ENCODE results near the gene ANKRD53. TPM values are rescaled to one million over a fixed set of nuclear protein-coding genes. Genes with fewer than 3 reads are reported as not detected.
"Not testable (repeated sequence)": the region's sequence is repeated elsewhere in the genome, so short reads cannot be mapped to it uniquely, and the experiment has no call there.

Gene ANKRD53
- total RNA-seq, 3 donors from 2014 or later, result not detected

DNA sequence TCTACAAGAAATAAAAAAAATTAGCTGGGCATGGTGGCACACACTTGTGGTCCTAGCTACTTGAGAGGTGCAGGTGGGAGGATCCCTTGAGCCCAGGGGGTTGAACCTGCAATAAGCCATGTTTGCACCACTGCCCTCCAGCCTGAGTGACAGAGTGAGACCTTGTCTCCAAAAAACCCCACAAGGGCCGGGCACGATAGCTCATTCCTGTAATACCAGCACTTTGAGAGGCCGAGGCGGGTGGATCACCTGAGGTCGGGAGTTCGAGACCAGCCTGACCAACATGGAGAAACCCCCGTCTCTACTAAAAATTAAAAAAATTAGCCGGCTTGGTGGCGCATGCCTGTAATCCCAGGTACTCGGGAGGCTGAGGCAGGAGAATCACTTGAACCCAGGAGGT is 21.5 kb downstream of the ANKRD53 start:
- H3K4me3 Mint-ChIP-seq; H3K27me3 Mint-ChIP-seq (ENCODE audit: low read depth); ATAC-seq; DNase-seq; H3K36me3 Mint-ChIP-seq (ENCODE audit: insufficient read depth); H3K9me3 Mint-ChIP-seq: not testable (repeated sequence)
- H3K4me1 Mint-ChIP-seq (ENCODE audit: low read depth), result peaks cover 17% of the 10 kb centered on the region

DNA sequence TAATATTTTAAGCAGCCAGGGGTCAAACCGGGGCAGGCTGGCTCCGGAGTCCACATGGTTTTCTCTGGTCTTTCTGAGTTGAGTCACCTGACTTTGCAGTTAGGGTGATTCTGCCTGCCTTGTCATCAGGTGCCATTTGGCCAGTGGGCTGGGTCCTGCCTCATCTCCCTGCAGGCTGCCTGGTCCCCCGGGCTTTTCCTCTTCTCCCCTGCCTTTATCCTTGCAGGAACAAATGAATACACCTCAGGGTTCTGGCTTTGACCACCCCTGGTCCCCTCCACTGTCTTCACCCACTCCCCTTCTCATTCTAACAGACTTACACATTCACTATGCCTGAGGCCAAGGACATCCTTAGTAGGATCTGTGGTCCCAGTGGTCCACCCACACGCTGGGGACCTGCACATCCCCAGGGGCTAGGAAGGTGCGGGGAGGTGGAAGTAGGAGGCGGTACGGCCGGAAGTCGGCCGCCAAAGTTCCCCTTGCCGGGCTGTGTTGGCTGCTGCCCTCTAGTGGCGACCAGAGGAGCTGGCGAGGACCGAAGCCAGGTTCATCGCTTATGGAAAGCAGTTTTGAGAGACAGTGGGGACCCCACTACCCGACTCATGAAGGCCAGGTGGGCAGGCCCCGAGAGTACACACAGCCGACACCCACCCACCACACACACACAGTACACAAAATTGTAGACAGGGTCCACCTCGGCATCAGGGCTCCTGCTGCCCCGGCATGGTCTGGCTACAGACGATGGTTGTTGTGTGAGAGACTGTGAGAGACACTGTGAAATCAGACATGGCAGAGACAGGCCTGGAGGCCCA is 22.6 kb downstream of the ANKRD53 start:
- no peaks in the 10 kb centered on the region for H3K9me3 Mint-ChIP-seq
- peak overlapping the region; percentile 70 for H3K4me3 Mint-ChIP-seq
- H3K4me1 Mint-ChIP-seq (ENCODE audit: low read depth), result peaks cover 10% of the 10 kb centered on the region
- ATAC-seq (peak; percentile 97 to 99), DNase-seq (peak; percentile 77)
- peaks cover 4% of the 10 kb centered on the region for H3K27me3 Mint-ChIP-seq (ENCODE audit: low read depth)
- no peaks in the 10 kb centered on the region for H3K36me3 Mint-ChIP-seq (ENCODE audit: insufficient read depth)

DNA sequence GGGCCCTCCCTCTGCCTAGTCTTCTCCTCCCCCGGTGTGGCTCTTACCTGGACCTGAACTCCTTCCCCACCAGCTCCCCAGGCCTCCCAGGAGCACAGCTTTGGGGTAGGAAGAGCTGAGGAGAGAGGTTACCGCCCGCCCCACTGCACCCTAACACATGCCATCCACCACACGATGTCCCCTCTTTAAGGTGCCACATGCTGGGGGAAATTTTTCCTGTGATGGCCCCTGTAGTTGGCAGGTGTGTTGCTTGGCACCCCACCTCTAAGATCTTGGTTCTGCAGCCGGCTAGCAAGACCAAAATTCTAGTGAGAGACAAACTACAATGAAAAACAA is 23.1 kb downstream of the ANKRD53 start:
- Mint-ChIP-seq H3K9me3 (no peaks in the 10 kb centered on the region), H3K4me3 (no peak overlapping the region), H3K36me3 (ENCODE audit: insufficient read depth) (no peaks in the 10 kb centered on the region), H3K27me3 (ENCODE audit: low read depth) (peaks cover 4% of the 10 kb centered on the region), H3K4me1 (ENCODE audit: low read depth) (peaks cover 10% of the 10 kb centered on the region)
- no peak for ATAC-seq
- DNase-seq, result no peak

DNA sequence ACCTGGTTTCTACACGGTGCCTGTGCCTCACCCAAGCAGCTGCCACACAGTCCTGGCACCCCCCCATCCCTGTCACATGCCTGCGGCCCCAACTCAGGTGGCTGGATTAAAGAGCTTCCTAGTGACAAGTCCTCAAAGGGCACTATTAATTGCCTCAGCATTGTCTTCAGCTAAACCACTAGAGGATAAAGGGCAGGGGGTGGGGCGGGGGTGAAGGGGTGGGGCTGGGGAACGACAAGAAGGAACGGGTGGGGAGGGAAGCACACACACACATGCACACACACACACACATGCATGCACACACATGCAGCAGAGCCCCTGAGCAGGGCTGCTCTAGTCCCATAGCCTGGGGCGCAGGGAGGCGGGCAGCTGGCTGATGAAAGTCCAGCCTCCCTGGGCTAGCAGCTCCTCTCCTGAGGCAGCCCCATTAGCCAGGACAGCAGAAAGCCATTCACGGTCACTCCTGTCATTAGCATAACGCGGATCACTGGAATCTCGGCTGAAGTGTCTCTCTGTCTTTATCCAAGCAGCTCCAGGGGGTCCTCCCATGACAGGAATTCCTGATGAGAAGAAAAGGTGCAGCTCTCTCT is 23.6 kb downstream of the ANKRD53 start:
- no peak overlapping the region for H3K4me3 Mint-ChIP-seq
- no peaks in the 10 kb centered on the region for H3K36me3 Mint-ChIP-seq (ENCODE audit: insufficient read depth)
- ATAC-seq (no peak), DNase-seq (no peak)
- no peaks in the 10 kb centered on the region for H3K9me3 Mint-ChIP-seq
- peaks cover 6% of the 10 kb centered on the region for H3K27me3 Mint-ChIP-seq (ENCODE audit: low read depth)
- H3K4me1 Mint-ChIP-seq (ENCODE audit: low read depth), result peaks cover 10% of the 10 kb centered on the region

DNA sequence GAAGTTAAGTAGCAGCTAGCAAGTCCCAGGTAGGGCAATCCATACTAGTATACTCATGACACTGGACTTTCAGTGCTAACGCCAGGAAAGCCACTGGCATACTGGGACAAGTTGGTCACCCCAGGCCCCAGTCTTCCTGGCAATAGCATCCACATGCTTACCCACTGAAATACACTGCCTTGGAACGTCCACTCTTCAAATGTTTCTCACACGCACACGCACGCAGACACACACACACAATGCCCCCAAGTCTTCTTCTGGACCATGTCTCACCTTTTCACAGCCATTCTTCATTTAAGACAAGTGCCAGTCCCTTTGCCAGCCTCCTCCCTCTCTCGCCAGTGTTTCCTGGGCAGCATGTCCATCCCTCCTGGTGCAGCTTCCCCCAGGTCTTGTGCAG is 25.0 kb downstream of the ANKRD53 start:
- DNase-seq, result no peak
- Mint-ChIP-seq H3K36me3 (ENCODE audit: insufficient read depth) (no peaks in the 10 kb centered on the region), H3K27me3 (ENCODE audit: low read depth) (peaks cover 11% of the 10 kb centered on the region), H3K9me3 (no peaks in the 10 kb centered on the region), H3K4me3 (no peak overlapping the region), H3K4me1 (ENCODE audit: low read depth) (peaks cover 10% of the 10 kb centered on the region)
- no peak for ATAC-seq

DNA sequence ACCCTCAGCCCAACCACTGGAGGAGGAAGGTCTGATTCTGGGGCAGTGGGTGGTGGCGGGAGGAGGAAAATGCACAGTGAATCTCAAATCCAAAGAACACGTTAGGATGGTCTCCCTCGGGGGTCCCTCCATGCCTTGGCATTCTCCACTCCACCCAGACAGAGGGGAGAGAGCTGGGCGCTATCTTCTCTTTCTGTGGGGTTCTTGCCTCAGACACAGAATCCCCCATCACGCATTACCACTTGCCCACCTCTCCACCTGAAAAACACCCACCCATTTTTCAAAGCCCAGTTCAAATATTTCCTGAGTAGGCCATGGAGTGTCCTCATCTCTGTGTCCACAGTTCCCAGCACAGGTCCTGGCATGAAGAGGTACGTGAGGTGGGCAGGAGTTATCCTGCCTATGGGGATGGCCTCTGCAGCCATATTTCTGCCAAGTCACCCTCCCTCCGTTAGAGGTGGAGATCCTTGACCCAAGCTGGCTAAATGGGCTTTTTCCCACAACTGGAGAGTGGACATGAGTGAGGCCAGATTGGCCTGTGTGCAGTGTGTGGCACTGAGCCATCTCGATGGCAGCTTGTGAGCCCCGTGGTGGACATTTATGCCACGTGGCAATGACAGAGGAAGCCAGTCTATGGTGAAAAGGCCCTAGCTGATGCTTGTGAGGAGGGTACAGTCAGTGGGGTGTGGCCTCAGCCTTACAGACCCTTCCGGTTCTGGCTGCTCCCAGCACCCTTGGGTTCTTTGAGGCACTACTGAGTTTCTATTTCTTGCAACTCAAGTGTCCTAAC is 25.7 kb downstream of the ANKRD53 start:
- Mint-ChIP-seq H3K4me1 (ENCODE audit: low read depth) (peaks cover 10% of the 10 kb centered on the region), H3K9me3 (no peaks in the 10 kb centered on the region), H3K27me3 (ENCODE audit: low read depth) (peaks cover 16% of the 10 kb centered on the region), H3K4me3 (no peak overlapping the region), H3K36me3 (ENCODE audit: insufficient read depth) (no peaks in the 10 kb centered on the region)
- ATAC-seq (no peak), DNase-seq (no peak)

DNA sequence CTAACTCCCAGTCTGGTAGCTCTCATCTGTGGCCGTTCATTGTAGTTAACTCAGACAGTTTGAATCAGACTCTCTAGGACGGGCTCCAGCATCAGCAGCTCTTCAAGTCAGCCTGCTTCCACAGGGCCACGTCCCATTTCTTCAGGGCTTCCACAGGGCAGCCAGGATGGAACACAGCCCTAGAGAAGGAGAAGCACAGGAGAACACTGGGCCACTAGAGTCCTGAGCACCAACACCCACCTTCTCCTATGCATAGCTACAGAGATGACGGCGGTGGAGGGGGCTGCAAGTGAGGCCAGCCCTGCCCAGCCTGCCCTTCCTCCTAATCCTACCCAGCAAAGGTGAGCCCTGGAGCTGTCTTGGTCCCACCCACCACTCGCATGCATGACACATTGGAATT is 26.4 kb downstream of the ANKRD53 start:
- DNase-seq (no peak), ATAC-seq (no peak)
- Mint-ChIP-seq H3K36me3 (ENCODE audit: insufficient read depth) (no peaks in the 10 kb centered on the region), H3K4me3 (no peak overlapping the region), H3K4me1 (ENCODE audit: low read depth) (peaks cover 8% of the 10 kb centered on the region), H3K9me3 (no peaks in the 10 kb centered on the region), H3K27me3 (ENCODE audit: low read depth) (peaks cover 21% of the 10 kb centered on the region)

DNA sequence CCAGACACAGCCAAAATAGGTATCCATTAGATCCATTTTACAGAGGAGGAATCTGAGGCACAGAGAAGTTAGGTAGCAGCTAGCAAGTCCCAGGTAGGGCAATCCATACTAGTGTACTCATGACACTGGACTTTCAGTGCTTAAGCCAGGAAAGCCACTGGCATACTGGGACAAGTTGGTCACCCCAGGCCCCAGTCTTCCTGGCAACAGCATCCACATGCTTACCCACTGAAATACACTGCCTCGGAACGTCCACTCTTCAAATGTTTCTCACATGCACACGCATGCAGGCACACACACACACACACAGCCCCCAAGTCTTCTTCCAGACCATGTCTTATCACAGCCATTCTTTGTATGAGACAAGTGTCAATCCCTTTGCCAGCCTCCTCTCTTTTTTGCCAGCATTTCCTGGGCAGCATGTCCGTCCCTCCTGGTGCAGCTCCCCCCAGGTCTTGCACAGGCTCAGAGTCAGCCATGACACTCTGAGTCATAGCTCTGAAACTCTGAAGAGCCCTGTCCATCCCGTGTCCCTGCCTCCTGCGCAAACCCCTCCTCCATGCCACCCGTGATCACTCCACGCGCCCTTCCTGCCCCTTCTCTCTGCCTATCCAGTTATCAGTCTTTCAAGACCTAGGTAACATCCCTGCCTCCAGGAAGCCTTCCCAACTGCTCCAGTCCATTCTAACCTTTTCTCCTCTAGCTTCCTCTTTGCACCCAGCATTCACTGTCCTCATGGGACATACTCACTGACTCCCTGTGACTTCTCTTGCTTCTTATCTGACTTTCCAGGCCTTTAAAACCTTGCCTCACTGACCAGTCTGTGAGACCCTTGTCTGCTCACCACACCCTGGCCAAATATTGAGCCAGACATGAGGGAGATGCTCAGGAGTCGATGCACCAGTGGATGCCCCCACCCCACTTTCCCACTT is 27.1 kb downstream of the ANKRD53 start:
- peaks cover 6% of the 10 kb centered on the region for H3K4me1 Mint-ChIP-seq (ENCODE audit: low read depth)
- no peak for DNase-seq
- H3K9me3 Mint-ChIP-seq, result no peaks in the 10 kb centered on the region
- no peak overlapping the region for H3K4me3 Mint-ChIP-seq
- H3K27me3 Mint-ChIP-seq (ENCODE audit: low read depth), result peaks cover 27% of the 10 kb centered on the region
- no peaks in the 10 kb centered on the region for H3K36me3 Mint-ChIP-seq (ENCODE audit: insufficient read depth)
- ATAC-seq, result no peak

DNA sequence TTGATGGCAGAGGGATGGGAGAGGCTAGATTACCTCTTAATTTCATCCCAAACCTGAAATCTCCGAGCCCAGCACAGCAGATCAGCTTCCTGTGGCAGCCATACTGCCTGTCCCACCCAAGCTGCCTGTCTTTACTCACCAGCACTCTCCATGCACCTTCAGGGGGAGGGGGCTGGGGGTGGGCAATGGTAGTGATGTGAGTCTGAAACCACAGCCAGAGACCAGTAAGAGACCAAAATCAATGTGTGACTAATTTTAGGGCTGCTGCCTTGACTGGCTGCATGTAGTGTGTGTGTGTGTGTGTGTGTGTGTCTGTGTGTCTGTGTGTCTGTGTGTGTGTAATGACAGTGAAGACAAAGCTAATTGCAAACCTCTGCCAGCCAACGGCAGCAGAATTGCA is 27.9 kb downstream of the ANKRD53 start:
- Mint-ChIP-seq H3K27me3 (ENCODE audit: low read depth) (peaks cover 29% of the 10 kb centered on the region), H3K4me1 (ENCODE audit: low read depth) (no peaks in the 10 kb centered on the region), H3K36me3 (ENCODE audit: insufficient read depth) (no peaks in the 10 kb centered on the region), H3K9me3 (no peaks in the 10 kb centered on the region), H3K4me3 (no peak overlapping the region)
- ATAC-seq (peak in 1 of 2 donors; percentile 30), DNase-seq (no peak)

DNA sequence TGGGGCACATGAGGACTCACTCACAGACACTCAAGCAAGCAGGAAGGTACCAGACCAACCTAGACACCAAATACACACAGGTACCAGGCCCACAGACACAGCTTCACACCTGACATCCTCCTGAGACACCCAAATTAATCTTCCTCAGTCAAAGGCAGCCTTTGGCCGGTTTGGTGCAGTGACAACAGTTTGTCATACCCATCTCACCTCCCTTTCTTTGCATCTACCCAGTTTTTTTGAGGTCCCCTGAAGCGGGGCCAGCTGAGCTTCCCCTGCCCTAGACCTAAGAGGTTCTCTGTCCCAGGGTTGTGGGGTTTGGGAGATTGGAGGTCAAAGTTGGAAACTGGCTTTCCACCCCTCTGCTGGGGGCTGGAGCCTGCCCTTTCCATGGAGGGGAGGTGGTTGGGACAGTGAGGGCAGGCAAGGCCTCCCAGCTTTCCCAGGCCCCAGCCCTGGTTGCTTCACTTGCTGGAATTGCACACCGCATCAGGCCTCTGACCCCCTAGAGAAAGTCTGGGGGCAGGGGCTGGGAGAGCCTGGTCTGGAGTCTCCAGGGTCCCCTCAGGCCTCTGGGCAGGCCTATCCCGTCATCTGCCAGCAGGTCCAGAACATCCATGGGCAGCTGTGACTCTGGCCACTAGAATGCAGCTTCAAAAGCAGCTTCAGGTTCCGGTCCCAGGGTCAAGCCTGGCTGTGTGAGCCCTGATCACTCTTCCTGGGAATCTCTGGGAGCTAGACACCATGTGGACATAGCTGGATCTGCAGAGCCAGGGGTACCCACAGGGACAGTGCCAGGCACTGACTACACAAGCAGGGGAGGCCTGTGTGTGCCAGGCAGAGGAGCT is 28.7 kb downstream of the ANKRD53 start:
- Mint-ChIP-seq H3K9me3 (no peaks in the 10 kb centered on the region), H3K4me1 (ENCODE audit: low read depth) (no peaks in the 10 kb centered on the region), H3K4me3 (no peak overlapping the region), H3K27me3 (ENCODE audit: low read depth) (peaks cover 35% of the 10 kb centered on the region), H3K36me3 (ENCODE audit: insufficient read depth) (no peaks in the 10 kb centered on the region)
- DNase-seq (no peak), ATAC-seq (no peak)

DNA sequence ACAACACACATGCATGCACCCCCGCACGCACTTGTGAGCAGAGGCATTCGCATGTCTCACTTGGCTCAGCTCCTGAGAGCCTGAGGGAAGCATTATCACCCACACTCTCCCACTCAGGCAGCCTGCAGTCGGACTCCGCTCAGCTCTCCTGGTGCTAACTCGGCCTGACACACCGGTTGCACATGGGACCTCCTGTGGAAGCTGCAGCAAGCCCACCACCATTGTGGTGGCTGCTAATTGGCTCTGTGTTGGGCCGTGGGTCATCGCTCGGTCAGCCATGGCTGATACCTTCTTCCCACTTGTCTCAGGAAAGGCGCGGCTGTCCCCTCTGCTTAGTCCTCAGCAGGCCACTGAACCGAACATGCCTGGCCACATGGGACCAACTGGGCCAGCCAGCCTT is 29.9 kb downstream of the ANKRD53 start:
- no peak overlapping the region for H3K4me3 Mint-ChIP-seq
- H3K9me3 Mint-ChIP-seq, result no peaks in the 10 kb centered on the region
- peaks cover 40% of the 10 kb centered on the region for H3K27me3 Mint-ChIP-seq (ENCODE audit: low read depth)
- H3K36me3 Mint-ChIP-seq (ENCODE audit: insufficient read depth), result no peaks in the 10 kb centered on the region
- no peaks in the 10 kb centered on the region for H3K4me1 Mint-ChIP-seq (ENCODE audit: low read depth)
- ATAC-seq (no peak), DNase-seq (no peak)

DNA sequence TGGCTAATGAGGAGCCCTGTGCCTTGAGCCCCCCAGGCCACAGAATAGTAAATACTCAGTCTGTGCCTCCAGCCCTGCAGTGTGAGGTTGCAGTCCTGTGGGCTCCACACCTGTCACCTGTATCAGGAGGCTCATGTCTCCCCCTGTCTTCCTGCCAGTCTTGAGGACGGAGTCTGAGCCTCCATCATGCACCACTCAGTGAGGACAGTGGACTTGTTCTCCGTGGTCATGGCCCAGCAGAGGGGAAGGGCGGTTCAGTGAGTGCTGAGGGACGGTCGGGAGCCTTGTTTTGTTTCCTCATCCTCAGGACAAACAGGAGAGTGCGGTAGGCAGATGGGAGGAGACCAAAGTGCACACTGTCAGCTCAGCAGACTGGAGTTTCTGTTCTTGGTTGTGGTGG is 33.4 kb downstream of the ANKRD53 start:
- not testable (repeated sequence) for H3K36me3 Mint-ChIP-seq (ENCODE audit: insufficient read depth); H3K4me3 Mint-ChIP-seq; H3K4me1 Mint-ChIP-seq (ENCODE audit: low read depth); H3K9me3 Mint-ChIP-seq; ATAC-seq; DNase-seq
- H3K27me3 Mint-ChIP-seq (ENCODE audit: low read depth), result peaks cover 37% of the 10 kb centered on the region

DNA sequence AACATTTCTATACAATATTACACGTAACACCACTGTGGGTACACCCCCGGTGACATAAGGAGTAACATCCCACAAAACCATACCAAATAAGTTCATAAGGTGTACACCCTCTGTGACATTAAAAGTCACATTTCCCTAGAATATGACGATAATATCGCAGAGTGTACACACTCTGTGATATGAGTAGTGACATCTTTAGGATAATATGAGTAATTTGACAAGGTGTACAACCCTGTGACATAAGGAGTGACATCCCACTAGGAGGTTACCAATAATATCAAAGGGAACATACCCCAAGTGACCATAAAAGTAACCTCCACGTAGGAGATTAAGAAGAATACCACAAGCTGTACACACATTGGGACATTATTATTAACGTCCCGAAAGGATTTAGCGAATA is 40.2 kb downstream of the ANKRD53 start:
- peaks cover 7% of the 10 kb centered on the region for H3K4me1 Mint-ChIP-seq (ENCODE audit: low read depth)
- H3K36me3 Mint-ChIP-seq (ENCODE audit: insufficient read depth), result no peaks in the 10 kb centered on the region
- DNase-seq (no peak), ATAC-seq (no peak)
- peaks cover 3% of the 10 kb centered on the region for H3K27me3 Mint-ChIP-seq (ENCODE audit: low read depth)
- H3K4me3 Mint-ChIP-seq, result no peak overlapping the region
- H3K9me3 Mint-ChIP-seq, result no peaks in the 10 kb centered on the region
